Measurements from ENCODE around the gene GLTP.
A peak's percentile ranks its signal among the peaks of the same experiment; 100 is the strongest.
"Not testable (repeated sequence)": the region's sequence is repeated elsewhere in the genome, so short reads cannot be mapped to it uniquely, and the experiment has no call there.

The GLTP gene, protein sequence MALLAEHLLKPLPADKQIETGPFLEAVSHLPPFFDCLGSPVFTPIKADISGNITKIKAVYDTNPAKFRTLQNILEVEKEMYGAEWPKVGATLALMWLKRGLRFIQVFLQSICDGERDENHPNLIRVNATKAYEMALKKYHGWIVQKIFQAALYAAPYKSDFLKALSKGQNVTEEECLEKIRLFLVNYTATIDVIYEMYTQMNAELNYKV

DNA sequence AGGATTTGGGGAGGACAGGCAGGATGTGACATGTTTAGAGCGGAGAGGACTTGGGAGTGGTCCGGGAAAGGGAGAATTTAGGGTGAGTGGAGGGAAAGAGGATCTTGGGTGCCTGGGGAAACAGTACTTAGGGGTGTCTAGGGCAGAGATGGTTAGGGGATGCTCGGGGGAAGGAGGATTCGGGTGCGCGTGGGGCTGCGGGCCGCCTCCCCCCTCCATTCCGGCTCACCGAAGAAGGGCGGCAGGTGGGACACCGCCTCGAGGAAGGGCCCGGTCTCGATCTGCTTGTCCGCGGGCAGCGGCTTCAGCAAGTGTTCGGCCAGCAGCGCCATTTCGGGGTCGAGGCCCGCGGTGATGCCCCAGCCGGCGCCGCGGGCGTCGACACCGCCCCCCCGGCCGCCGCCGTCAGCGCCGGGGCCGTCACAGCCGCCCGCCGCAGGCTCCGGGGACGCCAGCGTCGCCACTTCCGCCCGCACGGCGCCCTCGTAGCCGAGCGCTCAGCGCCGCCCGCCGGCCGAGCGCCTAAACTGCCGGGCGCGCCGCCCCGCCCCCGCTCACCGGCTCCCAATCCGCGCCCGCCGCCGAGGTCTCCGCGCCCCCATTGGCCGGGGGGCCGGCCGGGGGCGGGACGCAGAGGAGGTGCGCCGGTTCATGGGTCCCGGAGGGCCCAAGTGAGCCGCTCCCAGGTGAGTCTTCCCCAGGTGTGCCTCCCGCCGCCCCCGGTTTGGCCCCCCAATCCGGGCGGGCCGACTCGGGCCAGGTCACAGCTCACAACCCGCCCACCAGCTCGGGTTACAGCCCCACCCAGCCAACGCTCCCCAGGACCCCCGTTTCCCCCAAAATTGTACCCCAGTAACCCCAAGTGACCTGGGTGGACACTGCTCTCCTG lies at the start of gene GLTP:
Gene GLTP, minus strand, starts transcription at position 499 of the 889 bp plus-strand sequence. Its CDS starts 167 bp downstream, at position 332.
- peak; percentile 70 to 85 (median 76) for DNase-seq (ENCODE audit: low read depth in 4 of 4, low spot score in 1 of 4)

DNA sequence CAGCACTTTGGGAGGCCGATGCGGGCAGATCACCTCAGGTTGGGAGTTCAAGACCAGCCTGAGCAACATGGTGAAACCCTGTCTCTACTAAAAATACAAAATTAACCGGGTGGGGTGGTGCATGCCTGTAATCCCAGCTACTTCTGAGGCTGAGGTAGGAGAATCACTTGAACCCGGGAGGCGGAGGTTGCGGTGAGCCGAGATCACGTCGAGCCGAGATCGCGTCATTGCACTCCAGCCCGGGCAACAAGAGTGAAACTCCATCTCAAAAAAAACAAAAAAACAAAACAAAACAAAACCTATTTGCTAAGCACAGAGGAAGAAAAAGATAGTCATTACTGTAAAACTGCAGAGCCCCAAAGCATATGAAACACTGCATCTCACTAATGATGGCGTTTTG lies 49.0 kb upstream of the GLTP start:
- not testable (repeated sequence) for DNase-seq (ENCODE audit: low read depth in 4 of 4, low spot score in 1 of 4)

DNA sequence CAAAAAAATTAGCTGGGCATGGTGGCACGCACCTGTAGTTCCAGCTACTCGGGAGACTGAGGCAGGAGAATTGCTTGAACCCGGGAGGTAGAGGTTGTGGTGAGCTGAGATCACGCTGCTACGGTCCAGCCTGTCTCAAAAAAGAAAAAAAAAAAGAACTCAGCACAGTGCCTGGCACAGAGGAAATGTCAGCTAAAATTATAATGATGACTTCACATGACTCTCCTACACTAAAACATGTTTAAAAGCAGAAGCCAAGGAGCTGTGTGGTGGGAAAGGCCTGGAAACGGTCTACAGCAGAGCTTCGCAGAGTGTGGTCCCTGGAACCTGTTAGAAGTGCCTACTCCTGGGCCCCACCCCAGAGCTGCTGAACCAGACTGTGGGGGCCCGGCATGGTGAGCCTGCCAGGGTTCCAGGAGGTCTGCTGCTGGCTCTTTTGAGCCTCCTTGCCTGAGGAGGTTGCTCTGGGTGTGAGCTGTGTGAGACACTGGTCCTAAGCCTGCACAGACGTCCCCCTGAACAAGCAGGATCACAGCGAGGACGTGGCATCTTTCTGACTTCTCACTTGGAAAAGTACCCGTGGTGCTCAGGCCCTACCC lies 47.8 kb upstream of the GLTP start:
- DNase-seq (ENCODE audit: low read depth in 4 of 4, low spot score in 1 of 4), result no peak

DNA sequence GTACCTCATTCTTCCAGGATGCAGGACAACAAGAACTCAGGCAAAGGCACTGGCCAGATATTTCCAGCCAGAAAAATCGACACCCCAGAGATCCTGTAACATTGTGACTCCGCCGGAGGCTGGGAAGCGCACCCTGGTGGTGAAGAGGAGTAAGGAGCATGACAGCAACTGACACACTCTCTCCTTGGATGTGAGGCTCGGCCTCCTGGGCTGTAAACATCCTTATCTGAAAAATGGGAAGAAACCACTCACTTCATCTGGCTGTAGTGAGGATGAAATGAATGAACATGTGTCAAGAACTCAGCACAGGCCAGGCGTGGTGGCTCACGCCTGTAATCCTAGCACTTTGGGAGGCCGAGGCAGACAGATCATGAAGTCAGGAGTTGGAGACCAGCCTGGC lies 47.3 kb upstream of the GLTP start:
- DNase-seq (ENCODE audit: low read depth in 4 of 4, low spot score in 1 of 4), result peak in 3 of 4 experiments; percentile 3 to 22 (median 16)

DNA sequence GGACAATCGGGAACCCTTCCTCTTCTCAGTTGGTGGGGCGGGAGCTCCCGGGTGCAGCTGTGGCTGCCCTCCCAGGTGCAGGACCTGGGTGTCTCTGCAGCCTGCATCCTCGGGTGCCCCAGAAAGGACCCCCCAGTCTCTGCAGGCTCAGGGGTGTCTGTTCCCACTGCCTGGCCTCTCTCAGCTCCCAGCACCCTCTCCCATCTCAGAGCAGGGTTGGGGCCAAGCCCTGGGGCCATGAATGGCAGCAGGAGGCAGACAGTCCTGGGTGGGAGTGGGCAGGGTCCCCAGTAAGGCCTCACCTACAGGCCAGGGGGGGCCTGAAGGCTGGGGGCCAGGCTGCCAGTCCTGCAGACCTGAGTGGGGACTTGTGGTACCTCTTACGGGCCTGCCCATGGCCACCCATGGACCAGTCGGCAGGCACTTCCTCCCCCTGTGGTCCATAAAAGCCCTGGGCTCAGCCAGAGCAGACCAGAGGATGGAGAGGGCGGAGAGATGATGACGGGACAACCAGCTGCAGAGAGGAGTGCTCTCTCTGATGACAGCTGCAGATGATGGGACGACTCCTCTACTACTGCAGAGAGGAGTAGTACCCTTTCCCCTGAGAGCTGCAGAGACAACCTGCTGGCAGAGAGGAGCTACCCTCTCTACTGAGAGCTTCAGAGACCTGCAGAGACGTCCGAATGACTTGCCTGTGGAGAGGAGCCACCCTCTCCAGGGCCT lies 46.3 kb upstream of the GLTP start:
- no peak for DNase-seq (ENCODE audit: low read depth in 4 of 4, low spot score in 1 of 4)

DNA sequence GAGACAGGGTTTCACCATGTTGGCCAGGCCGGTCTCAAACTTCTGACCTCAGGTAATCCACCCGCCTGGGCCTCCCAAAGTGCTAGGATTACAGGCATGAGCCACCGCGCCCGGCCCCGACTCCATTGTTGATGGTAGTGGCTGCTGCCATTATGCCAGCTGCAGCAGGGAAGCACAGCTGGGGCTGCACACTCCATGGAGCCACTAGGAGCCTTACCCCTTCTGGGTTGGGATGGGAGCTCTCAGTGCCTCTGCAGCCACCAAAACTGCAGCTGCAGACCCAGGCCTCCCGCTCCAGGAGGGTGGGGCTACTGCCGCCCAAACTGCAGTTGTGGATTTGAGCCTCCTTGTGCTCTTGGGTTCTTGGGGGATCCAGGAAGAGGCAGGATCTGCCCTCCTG lies 45.7 kb upstream of the GLTP start:
- no peak for DNase-seq (ENCODE audit: low read depth in 4 of 4, low spot score in 1 of 4)

DNA sequence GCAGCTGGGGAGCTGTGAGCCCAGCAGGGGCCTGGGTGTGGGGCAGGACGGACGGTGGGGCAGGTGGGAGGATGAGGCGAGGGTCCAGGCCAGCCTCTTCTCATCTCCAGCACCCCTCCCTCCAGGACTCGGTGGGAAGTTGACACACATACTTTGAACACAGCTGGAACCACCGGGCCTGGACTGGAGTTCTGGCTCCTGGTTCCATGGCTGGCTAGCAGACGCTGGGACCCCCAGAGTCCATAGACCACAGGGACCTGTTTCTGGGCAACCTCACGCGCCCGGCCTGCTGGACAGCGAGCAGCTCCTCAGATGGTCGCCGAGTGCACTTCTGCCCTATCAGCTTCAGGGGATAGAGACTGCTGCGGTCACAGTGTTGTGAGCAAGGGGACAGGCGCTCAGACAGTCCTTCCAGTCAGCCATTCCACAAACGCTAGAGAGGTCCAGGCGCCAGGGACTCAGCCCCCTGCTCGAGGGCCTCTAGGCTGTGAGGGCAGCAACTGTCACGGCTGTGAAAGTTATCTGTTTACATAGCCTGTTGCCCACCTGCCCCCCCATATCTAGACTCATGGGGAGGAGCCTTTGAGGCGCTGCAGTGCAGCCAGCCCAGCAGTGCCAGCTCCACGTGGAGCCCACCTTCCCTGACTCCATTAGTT lies 45.0 kb upstream of the GLTP start:
- DNase-seq (ENCODE audit: low read depth in 4 of 4, low spot score in 1 of 4), result no peak

DNA sequence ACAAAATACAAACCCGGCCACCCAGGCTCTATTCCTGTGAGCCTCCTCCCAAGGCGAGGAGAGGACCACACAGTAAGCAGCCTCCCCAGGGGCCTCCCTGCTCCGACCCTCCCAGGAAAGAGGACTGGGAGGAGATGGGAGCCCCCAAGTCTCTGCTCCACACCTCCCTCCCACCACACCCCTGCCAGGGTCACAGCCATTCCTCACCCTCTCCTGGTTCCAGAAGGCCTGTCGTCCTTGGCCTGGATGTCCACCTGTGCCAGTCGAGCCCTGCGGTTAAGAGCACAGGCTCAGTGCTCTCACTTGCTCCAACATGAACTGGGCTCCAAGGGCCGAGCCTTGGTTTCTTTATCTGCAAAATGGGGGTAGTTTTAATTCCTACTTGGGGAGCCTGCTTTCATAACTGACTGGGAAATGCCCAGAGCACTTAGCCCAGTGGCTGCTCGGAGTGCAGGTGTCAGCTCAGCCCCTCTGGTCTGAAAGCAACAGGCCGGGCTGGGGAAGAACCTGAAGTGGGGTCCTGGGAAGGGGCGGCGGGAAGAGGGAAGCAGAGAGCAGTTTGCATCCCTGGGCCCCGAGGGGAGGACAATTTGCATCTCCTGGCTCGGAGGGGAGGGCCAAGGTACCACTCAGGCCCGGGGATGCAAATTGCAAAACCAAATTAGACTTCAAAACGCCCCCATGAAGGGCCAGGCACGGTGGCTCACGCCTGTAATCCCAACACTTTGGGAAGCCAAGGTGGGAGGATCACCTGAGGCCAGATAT lies 43.3 kb upstream of the GLTP start:
- no peak for DNase-seq (ENCODE audit: low read depth in 4 of 4, low spot score in 1 of 4)

DNA sequence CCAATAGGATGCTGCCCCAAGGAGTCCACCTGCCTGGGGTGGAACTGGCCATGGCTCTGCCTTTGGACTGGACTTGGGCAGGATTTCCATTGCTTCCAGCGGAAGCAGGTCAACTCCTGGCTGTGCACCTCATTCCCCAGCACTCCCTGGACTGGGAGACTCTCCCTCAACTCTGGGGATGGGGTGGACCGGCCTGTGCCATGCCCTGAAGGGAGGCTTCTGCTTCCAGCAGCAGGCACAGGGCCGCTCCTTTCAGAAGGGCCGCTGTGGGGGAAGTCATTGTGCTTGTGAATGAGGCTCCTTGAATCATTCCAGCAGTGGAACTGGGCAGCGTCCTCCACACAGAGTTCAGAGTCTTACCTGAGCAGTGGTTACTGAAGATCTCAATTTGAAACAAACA lies 42.7 kb upstream of the GLTP start:
- DNase-seq (ENCODE audit: low read depth in 4 of 4, low spot score in 1 of 4), result no peak

DNA sequence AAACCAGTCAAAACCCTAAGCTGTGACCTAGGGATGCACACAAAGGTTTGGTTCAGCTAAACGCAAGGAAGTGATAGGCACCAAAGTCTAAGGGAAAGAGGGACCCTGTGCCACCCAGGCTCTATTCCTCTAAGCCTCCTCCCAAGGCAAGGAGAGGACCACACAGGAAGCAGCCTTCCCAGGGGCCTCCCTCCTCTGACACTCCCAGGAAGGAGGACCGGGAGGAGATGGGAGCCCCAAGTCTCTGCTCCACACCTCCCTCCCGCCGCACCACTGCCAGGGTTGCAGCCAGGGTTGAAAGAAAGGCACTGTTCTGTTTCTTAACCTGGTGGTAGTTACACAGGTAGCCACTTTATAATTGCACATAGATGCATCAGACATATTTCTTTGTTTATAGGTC lies 41.6 kb upstream of the GLTP start:
- DNase-seq (ENCODE audit: low read depth in 4 of 4, low spot score in 1 of 4), result no peak

DNA sequence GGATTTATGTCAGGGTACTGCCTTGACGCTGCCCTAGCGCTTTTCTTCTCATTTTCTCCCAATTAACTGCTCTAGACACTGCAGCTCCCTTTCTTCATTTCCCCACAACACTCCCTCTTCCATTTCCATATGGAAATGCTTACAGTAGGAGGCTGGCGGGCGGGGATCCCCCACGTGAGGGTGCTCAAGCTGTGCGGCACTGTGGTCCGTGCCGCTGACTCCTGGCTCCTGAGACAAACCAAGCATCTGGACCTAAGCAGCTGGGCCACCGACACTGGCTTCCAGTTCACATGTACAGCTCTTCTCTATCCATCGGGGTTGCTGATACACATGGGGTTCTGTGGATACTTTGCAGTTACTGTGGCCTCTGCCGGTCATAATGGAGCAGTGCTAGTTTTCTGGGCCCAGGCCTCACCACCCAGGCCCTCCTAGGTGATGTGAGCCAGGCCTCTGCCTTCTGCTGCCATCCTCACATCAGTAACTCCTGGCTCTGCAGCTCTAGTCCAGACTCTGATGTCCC lies 40.0 kb upstream of the GLTP start:
- no peak for DNase-seq (ENCODE audit: low read depth in 4 of 4, low spot score in 1 of 4)

DNA sequence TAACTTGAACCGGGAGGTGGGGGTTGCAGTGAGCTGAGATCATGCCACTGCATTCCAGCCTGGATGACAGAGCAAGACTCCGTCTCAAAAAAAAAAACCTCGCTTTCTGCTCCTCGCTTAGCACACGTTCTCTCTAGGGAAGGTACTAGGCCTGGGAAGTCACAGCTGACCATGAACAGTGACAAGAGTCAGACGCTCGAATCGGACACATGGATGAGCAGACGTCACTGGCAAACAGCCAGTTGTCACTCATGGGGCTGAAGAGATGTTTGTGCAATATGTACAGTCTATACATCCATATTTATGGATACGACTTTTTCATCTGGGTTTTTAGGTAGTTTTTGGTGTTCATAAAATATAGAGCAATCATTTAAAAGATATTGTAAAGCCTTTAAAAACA lies 39.1 kb upstream of the GLTP start:
- DNase-seq (ENCODE audit: low read depth in 4 of 4, low spot score in 1 of 4), result no peak

DNA sequence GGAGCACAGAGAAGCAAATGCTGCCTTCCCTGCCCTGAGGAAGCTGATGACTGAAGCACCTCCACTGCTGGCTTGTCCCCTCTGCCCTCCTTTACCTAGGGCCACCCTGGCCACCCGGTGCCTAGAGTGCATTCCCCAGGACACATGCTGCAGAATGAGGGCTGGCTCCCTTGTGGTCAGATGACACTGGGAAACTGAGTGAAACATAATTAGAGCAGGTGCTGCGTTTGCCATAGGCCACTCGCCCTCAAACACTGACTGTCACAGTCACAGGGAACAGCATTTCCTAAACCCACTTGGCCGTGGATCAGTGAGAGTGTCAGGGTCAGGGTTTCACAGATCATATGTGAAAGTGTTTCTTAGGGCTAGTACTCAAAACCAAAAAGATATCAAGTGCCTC lies 35.7 kb upstream of the GLTP start:
- DNase-seq (ENCODE audit: low read depth in 4 of 4, low spot score in 1 of 4), result no peak

DNA sequence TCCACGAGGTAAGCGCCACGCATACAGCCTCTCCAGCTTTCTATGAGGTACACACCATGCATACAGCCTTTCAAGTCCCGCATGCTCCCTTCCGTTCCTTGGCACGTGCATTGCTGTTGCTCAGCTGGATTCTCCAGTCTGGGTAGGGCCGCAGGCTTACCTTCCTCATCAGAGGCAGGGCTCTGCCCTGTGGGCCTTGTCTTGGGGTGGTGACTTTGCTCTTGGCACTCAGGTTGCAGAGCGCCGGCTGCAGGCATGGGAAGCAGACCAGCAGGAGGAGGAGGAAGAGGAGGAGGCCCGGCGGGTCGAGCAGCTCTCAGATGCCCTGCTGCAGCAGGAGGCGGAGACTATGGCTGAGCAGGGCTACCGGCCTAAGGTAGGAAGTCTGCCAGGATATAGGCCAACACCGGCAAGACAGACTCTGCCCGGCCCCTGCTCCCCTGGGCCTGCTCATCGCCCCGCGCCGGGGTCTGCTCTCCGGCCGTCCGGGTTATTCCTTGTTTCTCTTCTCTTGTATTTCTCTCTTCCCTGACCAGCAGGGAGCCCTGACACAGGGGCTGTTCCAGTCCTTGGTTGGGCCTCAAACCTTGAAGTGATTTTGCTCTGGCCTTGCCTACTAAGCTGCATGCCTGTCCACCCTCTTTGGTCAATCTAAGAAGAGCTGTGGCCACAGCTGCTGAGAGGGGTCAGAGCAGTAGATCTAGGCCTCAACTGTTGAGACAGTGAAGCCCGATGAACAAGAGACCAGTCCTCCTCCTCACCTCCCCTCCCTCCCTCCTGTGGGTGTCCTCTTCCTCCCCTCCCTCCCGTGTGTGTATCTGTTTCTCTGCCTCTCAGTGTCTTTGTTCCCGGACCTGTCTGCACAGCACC lies 35.1 kb upstream of the GLTP start:
- DNase-seq (ENCODE audit: low read depth in 4 of 4, low spot score in 1 of 4), result no peak

DNA sequence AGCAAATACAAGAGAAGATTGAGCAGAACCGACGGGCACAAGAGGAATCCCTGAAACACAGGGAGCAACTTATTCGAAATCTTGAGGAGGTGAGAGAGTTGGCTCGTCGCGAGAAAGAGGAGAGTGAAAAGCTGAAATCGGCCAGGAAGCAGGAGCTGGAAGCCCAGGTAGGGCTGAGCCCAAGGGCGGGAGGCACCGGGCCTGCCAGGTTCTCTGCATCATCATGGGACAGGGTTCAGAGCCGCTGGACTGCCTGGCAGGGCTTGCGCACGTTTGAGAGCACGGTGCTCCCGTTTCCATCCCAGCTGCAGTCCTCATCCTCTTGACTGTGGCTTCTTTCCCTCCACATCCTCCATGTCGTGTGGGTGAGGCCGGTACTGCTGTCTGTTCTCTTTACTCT lies 34.1 kb upstream of the GLTP start:
- DNase-seq (ENCODE audit: low read depth in 4 of 4, low spot score in 1 of 4), result no peak

DNA sequence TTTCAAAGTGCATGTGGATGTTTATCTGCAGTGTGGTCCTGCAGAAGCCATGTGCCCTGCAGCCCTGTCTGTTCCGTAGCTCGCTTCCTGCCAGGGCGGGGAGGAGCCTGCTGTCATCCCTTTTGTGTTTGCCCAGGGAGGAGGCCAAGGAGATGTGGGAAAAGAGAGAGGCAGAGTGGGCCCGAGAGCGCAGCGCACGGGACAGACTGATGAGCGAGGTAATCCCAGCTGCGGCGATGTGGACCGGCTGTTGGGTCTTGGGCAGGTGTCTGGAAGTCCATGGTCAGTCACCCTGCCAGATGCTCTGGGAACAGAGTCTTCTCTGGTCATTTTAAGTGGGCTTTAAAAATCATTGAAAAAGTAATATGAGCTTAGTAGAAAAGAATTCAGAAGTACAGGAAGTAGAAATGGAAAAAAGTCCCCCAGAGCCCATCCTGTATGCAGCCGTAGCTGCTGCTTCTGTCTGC lies 32.5 kb upstream of the GLTP start:
- DNase-seq (ENCODE audit: low read depth in 4 of 4, low spot score in 1 of 4), result no peak

DNA sequence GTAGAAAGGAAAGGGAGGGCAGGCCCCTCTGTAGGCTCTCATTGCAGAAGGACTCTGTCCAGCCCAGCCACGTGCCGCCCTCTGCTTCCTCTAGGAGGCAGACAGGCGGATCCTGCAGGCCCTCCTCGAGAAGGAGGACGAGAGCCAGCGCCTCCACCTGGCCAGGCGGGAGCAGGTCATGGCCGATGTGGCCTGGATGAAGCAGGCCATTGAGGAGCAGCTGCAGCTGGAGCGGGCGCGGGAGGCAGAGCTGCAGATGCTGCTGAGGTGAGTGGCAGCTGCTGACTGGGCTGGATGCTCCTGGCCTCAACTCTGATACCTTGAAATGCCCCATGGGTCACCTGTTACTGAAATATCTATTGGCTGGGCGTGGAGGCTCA lies 30.6 kb upstream of the GLTP start:
- DNase-seq (ENCODE audit: low read depth in 4 of 4, low spot score in 1 of 4), result no peak

DNA sequence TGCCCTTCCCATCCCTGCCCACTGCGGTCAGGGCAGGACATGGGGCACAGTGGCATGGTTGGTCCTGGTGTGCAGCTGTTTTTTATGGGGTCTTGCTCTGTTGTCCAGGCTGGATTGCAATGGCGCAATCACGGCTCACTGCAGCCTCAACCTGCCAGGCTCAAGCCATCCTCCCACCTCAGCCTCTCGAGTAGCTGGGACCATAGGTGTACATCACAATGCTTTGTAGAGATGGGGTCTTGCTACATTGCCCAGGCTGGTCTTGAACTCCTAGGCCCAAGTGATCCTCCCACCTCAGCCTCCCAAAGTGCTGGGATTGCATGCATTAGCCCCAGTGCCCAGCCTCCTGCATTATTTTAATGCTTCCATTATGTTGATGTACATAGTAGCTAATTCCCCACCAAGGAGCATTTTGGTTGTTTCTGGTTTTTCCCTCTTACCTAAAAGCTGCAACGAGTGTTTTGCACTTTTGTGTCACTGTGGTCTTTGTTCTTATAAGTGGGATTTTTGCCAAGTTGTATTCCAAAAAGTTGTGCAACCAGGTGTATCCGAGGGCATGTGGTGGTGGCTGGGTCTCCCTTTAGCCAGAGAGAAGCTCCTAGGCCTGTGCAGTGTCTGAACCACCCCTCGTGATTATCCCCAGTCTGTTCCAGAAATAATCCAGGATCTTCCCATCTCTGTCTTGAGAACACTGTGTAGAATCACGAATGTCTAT lies 30.1 kb upstream of the GLTP start:
- no peak for DNase-seq (ENCODE audit: low read depth in 4 of 4, low spot score in 1 of 4)
